ENCODE data around the gene TUBB8B. TPM values are rescaled to one million over a fixed set of nuclear protein-coding genes. Genes with fewer than 3 reads are reported as not detected.
"Not testable (repeated sequence)": the region's sequence is repeated elsewhere in the genome, so short reads cannot be mapped to it uniquely, and the experiment has no call there.

The TUBB8B gene
- total RNA-seq, 1 donor from 2014 or later: not detected

DNA sequence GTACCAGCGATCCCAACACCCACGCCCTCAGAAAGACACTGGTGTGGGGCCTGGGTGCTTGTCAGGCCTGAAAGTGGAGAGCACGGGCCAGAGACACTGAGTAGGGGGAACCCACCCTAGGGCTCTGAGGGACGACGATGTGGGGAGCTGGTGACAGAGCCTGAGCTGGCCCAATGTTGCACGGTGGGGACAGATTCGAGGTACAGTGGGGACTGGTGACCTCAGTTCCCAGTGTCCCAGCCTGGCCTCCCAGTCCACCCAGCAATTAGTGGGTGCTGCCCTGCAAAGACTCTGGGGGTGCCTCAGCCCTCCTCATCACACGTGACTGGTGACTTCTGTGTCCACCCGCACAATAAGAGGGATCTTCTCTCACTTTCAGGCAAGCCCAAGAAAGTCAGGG is 36.6 kb downstream of the TUBB8B start:
- intact Hi-C loops (cut with micrococcal nuclease): not testable (repeated sequence)

DNA sequence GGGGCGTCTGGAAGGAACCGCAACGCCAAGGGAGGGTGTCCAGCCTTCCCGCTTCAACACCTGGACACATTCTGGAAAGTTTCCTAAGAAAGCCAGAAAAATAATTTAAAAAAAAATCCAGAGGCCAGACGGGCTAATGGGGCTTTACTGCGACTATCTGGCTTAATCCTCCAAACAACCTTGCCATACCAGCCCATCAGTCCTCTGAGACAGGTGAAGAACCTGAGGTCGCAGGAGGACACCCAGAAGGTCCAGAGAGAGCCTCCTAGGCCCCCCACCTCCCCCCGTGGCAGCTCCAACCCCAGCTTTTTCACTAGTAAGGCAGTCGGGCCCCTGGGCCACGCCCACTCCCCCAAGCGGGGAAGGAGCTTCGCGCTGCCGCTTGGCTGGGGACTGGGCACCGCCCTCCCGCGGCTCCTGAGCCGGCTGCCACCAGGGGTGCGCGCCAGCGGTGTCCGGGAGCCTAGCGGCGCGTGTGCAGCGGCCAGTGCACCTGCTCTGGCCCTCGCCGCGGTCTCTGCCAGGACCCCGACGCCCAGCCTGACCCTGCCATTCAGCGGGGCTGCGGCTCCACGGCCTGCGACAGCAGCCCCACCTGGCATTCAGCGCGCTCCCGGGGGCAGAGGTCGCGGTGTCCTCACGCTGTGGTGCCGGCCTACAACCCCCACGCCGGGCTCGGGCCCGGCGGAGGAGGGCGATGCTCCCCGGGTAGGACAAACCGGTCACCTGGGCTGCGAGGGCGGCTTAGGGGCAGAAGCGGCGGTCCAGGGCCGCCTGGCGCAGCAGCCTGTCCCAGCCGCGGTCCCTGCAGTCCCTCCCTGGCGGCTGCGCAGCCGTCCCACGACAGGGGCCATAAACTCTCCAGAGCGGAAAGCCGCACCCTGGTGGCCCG is 37.8 kb downstream of the TUBB8B start:
- intact Hi-C loops (cut with micrococcal nuclease): not testable (repeated sequence)

DNA sequence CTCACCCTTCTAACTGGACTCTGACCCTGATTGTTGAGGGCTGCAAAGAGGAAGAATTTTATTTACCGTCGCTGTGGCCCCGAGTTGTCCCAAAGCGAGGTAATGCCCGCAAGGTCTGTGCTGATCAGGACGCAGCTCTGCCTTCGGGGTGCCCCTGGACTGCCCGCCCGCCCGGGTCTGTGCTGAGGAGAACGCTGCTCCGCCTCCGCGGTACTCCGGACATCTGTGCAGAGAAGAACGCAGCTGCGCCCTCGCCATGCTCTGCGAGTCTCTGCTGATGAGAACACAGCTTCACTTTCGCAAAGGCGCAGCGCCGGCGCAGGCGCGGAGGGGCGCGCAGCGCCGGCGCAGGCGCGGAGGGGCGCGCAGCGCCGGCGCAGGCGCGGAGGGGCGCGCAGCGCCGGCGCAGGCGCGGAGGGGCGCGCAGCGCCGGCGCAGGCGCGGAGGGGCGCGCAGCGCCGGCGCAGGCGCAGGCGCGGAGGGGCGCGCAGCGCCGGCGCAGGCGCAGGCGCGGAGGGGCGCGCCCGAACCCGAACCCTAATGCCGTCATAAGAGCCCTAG is 38.7 kb downstream of the TUBB8B start:
- intact Hi-C loops (cut with micrococcal nuclease): not testable (repeated sequence)

DNA sequence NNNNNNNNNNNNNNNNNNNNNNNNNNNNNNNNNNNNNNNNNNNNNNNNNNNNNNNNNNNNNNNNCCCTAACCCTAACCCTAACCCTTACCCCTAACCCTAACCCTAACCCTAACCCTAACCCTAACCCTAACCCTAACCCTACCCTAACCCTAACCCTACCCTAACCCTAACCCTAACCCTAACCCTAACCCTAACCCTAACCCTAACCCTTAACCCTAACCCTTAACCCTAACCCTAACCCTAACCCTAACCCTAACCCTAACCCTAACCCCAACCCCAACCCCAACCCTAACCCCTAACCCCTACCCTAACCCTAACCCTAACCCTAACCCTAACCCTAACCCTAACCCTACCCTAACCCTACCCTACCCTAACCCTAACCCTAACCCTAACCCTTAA is 39.5 kb downstream of the TUBB8B start:
- intact Hi-C loops (cut with micrococcal nuclease): not testable (repeated sequence)

Other genes starting within 250 kb of the TUBB8B start
- 75.9 and 76.8 TPM in 2 replicates for gene USP14, start 108.9 kb upstream of the TUBB8B start, total RNA-seq
- gene THOC1, start 218.4 kb upstream of the TUBB8B start, total RNA-seq: 60.1 and 62.6 TPM in 2 replicates

Data from T-helper 2 cell treated with Interferon-gamma antibody and Interleukin-4, amounts not matched to agents 100 ng/mL and 5 ng/mL, for 36 hours (primary cell).